HEK293T (cell line): ENCODE data around the gene PLEKHH1.

ENCODE experiments used
- CTCF ChIA-PET: fragments of 350-600 bp; formaldehyde crosslinking; extraction: SDS; loops from one replicate; lab custom pipeline; 2021; ENCODE audit warnings: antibody characterized with exemption, inconsistent platforms; lab: Yijun Ruan, JAX
- POLR2A ChIA-PET: fragments of 350-600 bp; formaldehyde crosslinking; extraction: SDS; loops from one replicate; lab custom pipeline; 2020; ENCODE audit warnings: antibody characterized with exemption, inconsistent platforms; lab: Yijun Ruan, JAX
- DNase-seq: peaks from one replicate; pipeline ENCODE4 v3.0.0; 2012; ENCODE audit warnings: mixed read lengths; ENCODE audit errors: extremely low spot score
- ARNT ChIP-seq: fragments of 450-650 bp; IDR thresholded peaks from 2 replicates; pipeline ENCODE4 v1.6.1; 2017; ENCODE audit warnings: mild to moderate bottlenecking
- BHLHE40 ChIP-seq: fragments of 450-650 bp; IDR thresholded peaks from 2 replicates; pipeline ENCODE4 v1.6.1; 2016; ENCODE audit warnings: mild to moderate bottlenecking, moderate library complexity, borderline replicate concordance
- CTBP1 ChIP-seq: fragments of 450-650 bp; IDR thresholded peaks from 2 replicates; pipeline ENCODE4 v1.6.1; 2016; ENCODE audit warnings: borderline replicate concordance
- ELF4 ChIP-seq: fragments of 450-650 bp; IDR thresholded peaks from 2 replicates; pipeline ENCODE4 v1.6.1; 2017; ENCODE audit warnings: antibody characterized with exemption
- FOXA1 ChIP-seq: fragments of 450-650 bp; IDR thresholded peaks from 2 replicates; pipeline ENCODE4 v1.6.1; 2016; ENCODE audit warnings: mild to moderate bottlenecking
- FOXK2 ChIP-seq: fragments of 450-650 bp; IDR thresholded peaks from 2 replicates; pipeline ENCODE4 v1.6.1; 2016; ENCODE audit warnings: mild to moderate bottlenecking
- FOXM1 ChIP-seq: fragments of 450-650 bp; IDR thresholded peaks from 2 replicates; pipeline ENCODE4 v1.6.1; 2017; ENCODE audit warnings: mild to moderate bottlenecking, borderline replicate concordance
- HDGF ChIP-seq: fragments of 450-650 bp; IDR thresholded peaks from 2 replicates; pipeline ENCODE4 v1.6.1; 2017; ENCODE audit warnings: antibody characterized with exemption, borderline replicate concordance
- L3MBTL2 ChIP-seq: fragments of 450-650 bp; conservative IDR thresholded peaks from 2 replicates; pipeline ENCODE4 v1.6.1; 2016; ENCODE audit warnings: mild to moderate bottlenecking
- LEF1 ChIP-seq: fragments of 450-650 bp; IDR thresholded peaks from 2 replicates; pipeline ENCODE4 v1.6.1; 2017; ENCODE audit warnings: mild to moderate bottlenecking, borderline replicate concordance
- NFRKB ChIP-seq: fragments of 450-650 bp; IDR thresholded peaks from 2 replicates; pipeline ENCODE4 v1.6.1; 2016; ENCODE audit warnings: mild to moderate bottlenecking, moderate library complexity
- PKNOX1 ChIP-seq: fragments of 450-650 bp; IDR thresholded peaks from 2 replicates; pipeline ENCODE4 v1.6.1; 2016
- SP1 ChIP-seq: fragments of 450-650 bp; IDR thresholded peaks from 2 replicates; pipeline ENCODE4 v1.6.1; 2017
- SUZ12 ChIP-seq: fragments of 450-650 bp; IDR thresholded peaks from 2 replicates; pipeline ENCODE4 v1.6.1; 2016; ENCODE audit warnings: mild to moderate bottlenecking
- TARDBP ChIP-seq: fragments of 450-650 bp; IDR thresholded peaks from 2 replicates; pipeline ENCODE4 v1.6.1; 2016
- ZNF384 ChIP-seq: fragments of 450-650 bp; IDR thresholded peaks from 2 replicates; pipeline ENCODE4 v1.6.1; 2016

PLEKHH1 gene

GRCh38 chr14:67523764-67524633 lies 9.1 kb upstream of the PLEKHH1 start:
- no peak for DNase-seq
- CTCF ChIA-PET = no interaction called here
- POLR2A ChIA-PET = no interaction called here
- TF ChIP-seq NFRKB (no peak), FOXA1 (no peak), SUZ12 (no peak), LEF1 (no peak), PKNOX1 (no peak), CTBP1 (no peak), ZNF384 (no peak), SP1 (no peak), ELF4 (no peak), L3MBTL2 (no peak), TARDBP (no peak), BHLHE40 (no peak)

GRCh38 chr14:67524634-67524963 lies 8.5 kb upstream of the PLEKHH1 start:
- ChIA-PET CTCF (no interaction called here), POLR2A (no interaction called here)
- DNase-seq = no peak
- TF ChIP-seq ELF4 (no peak), HDGF (no peak), L3MBTL2 (no peak), SUZ12 (no peak), TARDBP (no peak), FOXM1 (no peak), FOXK2 (no peak), NFRKB (no peak), PKNOX1 (no peak), CTBP1 (no peak)

- CTCF ChIA-PET = interaction anchor here (2.2 to 3.1 kb wide), 2 partner anchors 45 to 178 kb away, joined by 20 to 39 read pairs; no protein-coding TSS in a partner anchor
- POLR2A ChIA-PET = no interaction called here
- no peak for DNase-seq
- no peak for TF ChIP-seq ARNT
- no peak for TF ChIP-seq NFRKB
- no peak for TF ChIP-seq LEF1
- TF ChIP-seq SUZ12 = no peak
- TF ChIP-seq ZNF384 = no peak
- TF ChIP-seq FOXM1 = no peak
- no peak for TF ChIP-seq FOXA1
- no peak for TF ChIP-seq SP1
- TF ChIP-seq PKNOX1 = no peak
- no peak for TF ChIP-seq L3MBTL2
- TF ChIP-seq BHLHE40 = no peak
- no peak for TF ChIP-seq CTBP1
- TF ChIP-seq FOXK2 = no peak
- TF ChIP-seq TARDBP = no peak
- no peak for TF ChIP-seq ELF4
These were observed 7.7 kb upstream of the PLEKHH1 start for GRCh38 chr14:67525389-67525788.

GRCh38 chr14:67526181-67526580 lies 6.9 kb upstream of the PLEKHH1 start:
- TF ChIP-seq SUZ12 (no peak), BHLHE40 (no peak), PKNOX1 (no peak), HDGF (no peak), NFRKB (no peak), FOXK2 (no peak), ARNT (no peak), FOXM1 (no peak), CTBP1 (no peak), ELF4 (no peak), ZNF384 (no peak), L3MBTL2 (no peak)
- ChIA-PET POLR2A (interaction anchor here (1.3 to 3.0 kb wide), 2 partner anchors 9 to 46 kb away, joined by 3 to 12 read pairs; no protein-coding TSS in a partner anchor), CTCF (interaction anchor here (0.9 to 3.1 kb wide), 10 partner anchors 12 to 177 kb away, joined by 3 to 39 read pairs (median 8); no protein-coding TSS in a partner anchor)
- DNase-seq = no peak

- CTCF ChIA-PET = interaction anchor here (0.6 to 3.1 kb wide), 35 partner anchors 11 to 177 kb away, joined by 3 to 39 read pairs (median 5); partner anchors contain the start of genes ARG2, ATP6V1D and PIGH
- TF ChIP-seq LEF1 = no peak
- TF ChIP-seq TARDBP = no peak
- no peak for TF ChIP-seq ZNF384
- no peak for TF ChIP-seq NFRKB
- TF ChIP-seq HDGF = 0 out of 2 replicates have a peak, but pooled peaks have one; percentile 68
These were observed 6.2 kb upstream of the PLEKHH1 start for GRCh38 chr14:67526676-67527459.

More at GRCh38 chr14:67526676-67527459, 6.2 kb upstream of the PLEKHH1 start:
- DNase-seq = peak; percentile 63
- POLR2A ChIA-PET = interaction anchor here (0.8 to 3.0 kb wide), 3 partner anchors 10 to 73 kb away, joined by 3 to 12 read pairs (median 3); partner anchors contain the start of gene PIGH
